Gastrocnemius medialis (tissue), 4 donors: ENCODE results near the gene OR4K17.

Experiments used
- POLR2A ChIP-seq, 2 donors: fragments of 450-650 bp; IDR thresholded peaks; one replicate each; pipeline ENCODE4 v1.6.1; 2017; ENCODE audit warnings: antibody characterized with exemption in 2 of 2, mild to moderate bottlenecking in 2 of 2, moderate library complexity in 2 of 2
- TF ChIP-seq, protein P1 (sequence below), 5 experiments: fragments of 450-650 bp in 3 of 5; fragments of 200-600 bp in 2 of 5; sonication (generic) in 2 of 5; IDR thresholded peaks in 4 of 5; conservative IDR thresholded peaks in 1 of 5; 1 replicate in 4 of 5; 2 replicates in 1 of 5; pipeline ENCODE4 v1.5.1; 2016 to 2019; ENCODE audit warnings: antibody characterized with exemption in 5 of 5, mild to moderate bottlenecking in 3 of 5, moderate library complexity in 3 of 5

DNA sequence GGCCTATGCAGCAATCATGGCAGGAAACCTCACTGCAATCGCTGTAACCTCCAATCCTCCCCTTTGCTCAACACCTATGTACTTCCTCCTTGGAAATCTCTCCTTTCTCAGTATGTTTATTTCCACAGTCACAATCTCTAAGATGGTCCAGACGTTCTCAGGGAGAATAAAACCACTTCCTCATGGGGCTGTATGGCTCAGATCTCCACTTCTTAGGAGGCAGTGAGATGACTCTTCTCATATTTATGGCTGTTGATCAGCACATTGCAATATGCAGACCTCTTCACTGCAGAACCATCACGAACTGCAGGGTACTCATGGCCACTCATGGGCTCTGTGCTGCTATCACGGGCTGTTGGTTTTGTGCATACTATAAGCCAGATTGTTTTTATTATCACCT lies 17.1 kb upstream of the OR4K17 start:
- no peak for TF ChIP-seq POLR2A (IDR thresholded peaks at IDR 0.05)
- TF ChIP-seq, protein P1, sequence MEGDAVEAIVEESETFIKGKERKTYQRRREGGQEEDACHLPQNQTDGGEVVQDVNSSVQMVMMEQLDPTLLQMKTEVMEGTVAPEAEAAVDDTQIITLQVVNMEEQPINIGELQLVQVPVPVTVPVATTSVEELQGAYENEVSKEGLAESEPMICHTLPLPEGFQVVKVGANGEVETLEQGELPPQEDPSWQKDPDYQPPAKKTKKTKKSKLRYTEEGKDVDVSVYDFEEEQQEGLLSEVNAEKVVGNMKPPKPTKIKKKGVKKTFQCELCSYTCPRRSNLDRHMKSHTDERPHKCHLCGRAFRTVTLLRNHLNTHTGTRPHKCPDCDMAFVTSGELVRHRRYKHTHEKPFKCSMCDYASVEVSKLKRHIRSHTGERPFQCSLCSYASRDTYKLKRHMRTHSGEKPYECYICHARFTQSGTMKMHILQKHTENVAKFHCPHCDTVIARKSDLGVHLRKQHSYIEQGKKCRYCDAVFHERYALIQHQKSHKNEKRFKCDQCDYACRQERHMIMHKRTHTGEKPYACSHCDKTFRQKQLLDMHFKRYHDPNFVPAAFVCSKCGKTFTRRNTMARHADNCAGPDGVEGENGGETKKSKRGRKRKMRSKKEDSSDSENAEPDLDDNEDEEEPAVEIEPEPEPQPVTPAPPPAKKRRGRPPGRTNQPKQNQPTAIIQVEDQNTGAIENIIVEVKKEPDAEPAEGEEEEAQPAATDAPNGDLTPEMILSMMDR (IDR thresholded peaks at IDR 0.05 in 4 of 5, conservative IDR thresholded peaks at IDR 0.05 in 1 of 5) = no peak
